GM18867 (cell line): ENCODE results near the gene SLC36A3.
A peak's percentile ranks its signal among the peaks of the same experiment; 100 is the strongest.
"Not testable (repeated sequence)": the region's sequence is repeated elsewhere in the genome, so short reads cannot be mapped to it uniquely, and the experiment has no call there.

Experiments used
- ATAC-seq: cut with Tn5 transposase; IDR thresholded peaks from one replicate; pipeline ENCODE4 v1.9.1; 2021; ENCODE audit warnings: mild to moderate bottlenecking, moderate library complexity; ENCODE audit not compliant: unreplicated experiment

The SLC36A3 gene

GRCh38 chr5:151240268-151240835 is 63.2 kb downstream of the SLC36A3 start:
- ATAC-seq = not testable (repeated sequence)

DNA sequence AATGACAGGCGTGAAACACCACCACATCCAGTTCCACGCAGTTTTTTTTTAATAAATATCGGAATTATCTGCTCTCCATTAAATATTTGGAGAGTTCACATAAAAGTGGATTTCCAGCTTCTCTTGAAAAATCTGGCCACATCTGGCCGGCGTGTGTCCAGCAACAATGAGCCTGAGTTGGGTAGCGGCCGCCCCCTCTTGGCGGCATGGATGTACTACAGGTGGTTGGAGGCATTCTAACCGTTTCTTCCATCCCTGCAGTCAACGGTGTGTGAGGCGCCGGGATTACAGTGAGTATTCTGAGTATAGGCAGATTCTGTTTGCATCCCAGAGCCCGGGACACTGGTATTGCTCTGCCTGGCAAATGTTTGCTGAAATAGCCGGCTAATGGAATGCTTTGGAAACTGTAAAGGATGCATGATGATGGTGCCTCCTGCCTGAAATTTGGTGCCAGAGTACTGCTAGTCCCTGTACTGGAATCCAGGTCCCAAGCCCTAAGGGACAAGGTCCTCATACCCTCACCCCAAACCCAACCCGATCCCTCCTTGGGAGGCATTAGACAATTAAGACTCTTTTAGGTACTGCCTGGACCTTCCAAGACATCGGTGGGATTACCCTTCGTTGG is 64.2 kb downstream of the SLC36A3 start:
- peak; percentile 37 for ATAC-seq

DNA sequence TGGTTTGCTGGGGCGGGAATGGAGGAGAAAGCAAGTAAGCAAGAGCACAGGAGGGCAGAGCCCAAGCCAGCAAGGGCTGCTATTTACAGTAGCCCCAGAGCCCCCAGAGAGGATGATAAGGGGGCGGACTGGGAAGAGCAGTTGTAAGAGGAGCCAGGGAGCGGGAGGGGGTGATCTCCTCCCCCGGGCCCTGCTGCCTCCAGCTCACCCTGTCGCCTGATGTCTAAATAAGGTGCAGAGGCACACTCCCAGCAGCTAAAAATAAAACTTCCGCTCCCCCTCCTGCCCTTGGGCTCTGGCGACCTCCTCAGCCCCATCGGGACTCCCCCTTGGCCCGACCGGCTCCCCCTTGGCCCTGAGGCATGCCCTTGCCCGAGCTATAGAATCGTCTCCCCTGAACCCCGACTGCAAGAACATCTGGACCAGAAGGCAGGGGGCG is 65.2 kb downstream of the SLC36A3 start:
- ATAC-seq = no peak

- no peak for ATAC-seq
These were observed 65.9 kb downstream of the SLC36A3 start for GRCh38 chr5:151237685-151238084.

DNA sequence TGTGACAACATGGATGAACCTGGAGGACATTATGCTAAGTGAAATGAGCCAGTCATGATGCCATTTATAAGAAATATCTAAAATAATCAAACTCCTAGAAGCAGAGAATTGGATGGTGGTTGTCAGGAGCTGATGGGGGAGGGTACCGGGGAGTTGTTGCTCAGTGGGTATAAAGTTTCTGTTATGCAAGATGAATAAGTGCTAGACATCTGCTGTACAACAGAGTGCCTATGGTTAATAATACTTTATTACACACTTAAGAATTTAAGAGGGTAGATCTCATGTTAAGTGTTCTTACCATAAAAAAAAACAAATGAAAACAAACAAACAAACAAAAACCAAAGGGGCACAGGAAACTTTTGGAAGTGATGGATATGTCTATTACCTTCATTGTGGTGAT is 66.7 kb downstream of the SLC36A3 start:
- no peak for ATAC-seq

DNA sequence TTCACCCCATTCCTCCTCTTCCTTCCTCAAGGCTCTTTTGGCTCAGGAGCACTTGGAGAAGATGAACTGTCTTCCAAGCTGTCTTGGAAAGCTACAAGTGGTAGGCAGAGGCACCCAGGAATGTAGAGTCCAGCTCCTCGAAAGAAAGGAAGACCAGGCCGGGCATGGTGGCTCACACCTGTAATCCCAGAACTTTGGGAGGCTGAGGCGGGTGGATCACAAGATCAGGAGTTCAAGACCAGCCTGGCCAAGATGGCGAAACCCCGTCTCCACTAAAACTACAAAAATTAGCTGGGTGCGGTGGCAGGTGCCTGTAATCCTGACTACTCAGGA is 68.4 kb downstream of the SLC36A3 start:
- not testable (repeated sequence) for ATAC-seq

- peak; percentile 70 for ATAC-seq
These were observed 68.9 kb downstream of the SLC36A3 start for GRCh38 chr5:151234476-151235238.

DNA sequence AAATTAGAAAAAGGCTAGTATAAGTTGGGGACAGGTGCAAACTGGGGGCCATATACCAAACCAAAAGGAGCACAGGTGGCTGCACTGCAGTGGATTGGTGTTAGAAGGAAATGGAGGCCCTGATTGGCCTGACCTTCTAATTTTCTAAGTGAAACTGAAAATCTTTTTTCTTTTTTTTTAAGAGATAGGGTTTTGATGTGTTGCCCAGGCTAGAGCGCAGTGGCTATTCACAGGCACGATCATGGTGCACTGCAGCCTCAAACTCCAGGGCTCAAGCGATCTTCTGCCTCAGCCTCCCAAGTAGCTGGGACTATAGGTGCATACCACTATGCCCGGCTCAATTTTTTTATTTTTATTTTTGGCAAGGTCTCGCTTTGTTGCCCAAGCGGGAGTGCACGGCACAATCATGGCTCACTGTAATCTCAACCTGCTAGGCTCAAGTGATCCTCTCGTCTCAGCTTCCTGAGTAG is 69.9 kb downstream of the SLC36A3 start:
- ATAC-seq = peak; percentile 68

- no peak for ATAC-seq
These were observed 72.2 kb downstream of the SLC36A3 start for GRCh38 chr5:151231359-151231758.

- no peak for ATAC-seq
These were observed 73.4 kb downstream of the SLC36A3 start for GRCh38 chr5:151230048-151230680.

GRCh38 chr5:151228986-151229385 is 74.6 kb downstream of the SLC36A3 start:
- ATAC-seq = no peak

- ATAC-seq = no peak
These were observed 75.6 kb downstream of the SLC36A3 start for GRCh38 chr5:151227918-151228447.
